HCT116 (cell line): ENCODE data around the gene SRGAP1. TPM values are rescaled to one million over a fixed set of nuclear protein-coding genes. Genes with fewer than 3 reads are reported as not detected.

ENCODE experiments used
- ATAC-seq: fragments of 200-7000 bp; cut with Tn5 transposase; 2 replicates; pipeline ENCODE4 v1.9.1; 2020; ENCODE audit warnings: mild to moderate bottlenecking, moderate library complexity
- BruUV-seq: library from RNA; stranded (reverse); fragments of 400-500 nt; replicated peaks from 2 replicates; lab custom pipeline; 2021; lab: Mats Ljungman, UMichigan
- CTCF ChIA-PET: fragments of 300-600 bp; sonication (Branson Sonifier 250); formaldehyde crosslinking; loops from one replicate; lab custom pipeline; 2021; ENCODE audit warnings: antibody characterized with exemption; lab: Charles Lee
- POLR2A ChIA-PET: fragments of 300-600, 350-600 bp; sonication (Branson Sonifier 250); formaldehyde crosslinking; loops from one replicate; lab custom pipeline; 2021; ENCODE audit warnings: antibody characterized with exemption; lab: Charles Lee
- RAD21 ChIA-PET, 2 experiments: fragments of 300-600 bp; sonication (Branson Sonifier 250); formaldehyde crosslinking; loops; one replicate each; lab custom pipeline; 2023; ENCODE audit warnings: low total read pairs in 2 of 2; ENCODE audit not compliant: uncharacterized antibody in 2 of 2, unreplicated experiment in 2 of 2, low non-redundant PET in 1 of 2; lab: Charles Lee
- DNase-seq: peaks from one replicate; pipeline ENCODE4 v3.0.0-alpha.2; 2010; ENCODE audit warnings: low read depth, low spot score
- H2AFZ ChIP-seq: fragments of 200-600 bp; shearing (Covaris generic), sonication (generic); 2 replicates; pipeline ENCODE4 v1.6.1; 2017; ENCODE audit warnings: low read depth, mixed run types, mixed read lengths, antibody characterized with exemption, low read length; ENCODE audit not compliant: poor library complexity, severe bottlenecking
- H3K27ac ChIP-seq: 2 replicates; pipeline ENCODE4 v1.5.1; 2012; ENCODE audit warnings: low read depth, low read length
- H3K27me3 ChIP-seq: fragments of 200-600 bp; sonication (generic); 2 replicates; pipeline ENCODE4 v1.6.1; 2016; ENCODE audit warnings: mixed run types, low read length, mixed read lengths; ENCODE audit not compliant: insufficient read depth
- H3K36me3 ChIP-seq, 2 experiments: fragments of 200-500 bp in 1 of 2; fragments of 200-600 bp in 1 of 2; sonication (Bioruptor generic) in 1 of 2; sonication (generic) in 1 of 2; 2 replicates each; pipeline versions ENCODE4 v1.5.1 to v1.6.1; 2014 to 2016; ENCODE audit warnings: low read length in 2 of 2, inconsistent platforms in 1 of 2, mixed read lengths in 1 of 2, mixed run types in 1 of 2; ENCODE audit not compliant: insufficient read depth in 2 of 2, control insufficient read depth in 1 of 2
- H3K4me1 ChIP-seq, 2 experiments: fragments of 200-600 bp in 1 of 2; sonication (generic) in 1 of 2; 2 replicates each; pipeline versions ENCODE4 v1.5.1 to v1.6.1; 2012 to 2017; ENCODE audit warnings: low read length in 2 of 2, inconsistent platforms in 1 of 2, mild to moderate bottlenecking in 1 of 2, mixed read lengths in 1 of 2, mixed run types in 1 of 2, moderate library complexity in 1 of 2; ENCODE audit not compliant: insufficient read depth in 2 of 2, control insufficient read depth in 1 of 2
- H3K4me2 ChIP-seq: fragments of 200-600 bp; sonication (generic); 2 replicates; pipeline ENCODE4 v1.6.1; 2017; ENCODE audit warnings: mixed run types, low read length, mixed read lengths
- H3K4me3 ChIP-seq, 2 experiments: fragments of 200-600 bp in 1 of 2; sonication (generic) in 1 of 2; replicated peaks in 1 of 2; 2 replicates each; pipeline ENCODE4 v1.5.1; 2011 to 2016; ENCODE audit warnings: low read length in 2 of 2, control low read depth in 1 of 2, low read depth in 1 of 2, mild to moderate bottlenecking in 1 of 2, mixed read lengths in 1 of 2, mixed run types in 1 of 2
- H3K79me2 ChIP-seq: fragments of 200-600 bp; sonication (generic); 2 replicates; pipeline ENCODE4 v1.6.1; 2017; ENCODE audit warnings: mild to moderate bottlenecking, mixed run types, low read length, moderate library complexity, mixed read lengths; ENCODE audit not compliant: insufficient read depth
- H3K9ac ChIP-seq: fragments of 200-600 bp; sonication (generic); 2 replicates; pipeline ENCODE4 v1.6.1; 2016; ENCODE audit warnings: low read length, mixed read lengths
- H3K9me2 ChIP-seq: fragments of 200-600 bp; sonication (generic), shearing (Covaris generic); 2 replicates; pipeline ENCODE4 v1.6.1; 2017; ENCODE audit warnings: mixed run types, mild to moderate bottlenecking, moderate library complexity; ENCODE audit not compliant: insufficient read depth
- H3K9me3 ChIP-seq, 2 experiments: fragments of 200-500 bp in 1 of 2; fragments of 200-600 bp in 1 of 2; sonication (Bioruptor generic) in 1 of 2; sonication (generic) in 1 of 2; 2 replicates each; pipeline ENCODE4 v1.6.1; 2014 to 2017; ENCODE audit warnings: low read length in 2 of 2, mixed read lengths in 2 of 2, inconsistent platforms in 1 of 2, low read depth in 1 of 2, mild to moderate bottlenecking in 1 of 2, mixed run types in 1 of 2, moderate library complexity in 1 of 2; ENCODE audit not compliant: control insufficient read depth in 1 of 2, insufficient read depth in 1 of 2
- H4K20me1 ChIP-seq: fragments of 200-600 bp; sonication (generic), shearing (Covaris generic); 2 replicates; pipeline ENCODE4 v1.6.1; 2017; ENCODE audit warnings: mixed run types, mild to moderate bottlenecking, moderate library complexity; ENCODE audit not compliant: insufficient read depth
- CBX3 ChIP-seq: IDR thresholded peaks from 2 replicates; pipeline ENCODE4 v1.6.1; 2012; ENCODE audit warnings: low read depth
- CEBPB ChIP-seq: IDR thresholded peaks from 2 replicates; pipeline ENCODE4 v1.6.1; 2012; ENCODE audit warnings: low read depth
- EGR1 ChIP-seq: IDR thresholded peaks from 2 replicates; pipeline ENCODE4 v1.6.1; 2012; ENCODE audit warnings: low read depth
- POLR2A ChIP-seq: IDR thresholded peaks from 2 replicates; pipeline ENCODE4 v1.7.0; 2011; ENCODE audit warnings: borderline replicate concordance; ENCODE audit not compliant: insufficient read depth, insufficient read length; ENCODE audit errors: extremely low read depth
- TCF7L2 ChIP-seq: IDR thresholded peaks from 2 replicates; pipeline ENCODE4 v1.7.0; 2011; ENCODE audit warnings: borderline replicate concordance, inconsistent platforms; ENCODE audit not compliant: insufficient read depth, insufficient read length; ENCODE audit errors: extremely low read depth
- intact Hi-C: fragments of 100-400 bp; cut with micrococcal nuclease; formaldehyde crosslinking; loops from 2 replicates; pipeline ENCODE4 v1.10.0; 2022
- total RNA-seq: library from RNA; stranded (reverse); gene quantifications from one replicate; pipeline ENCODE4 v1.2.1, GENCODE V29; 2021; ENCODE audit not compliant: unreplicated experiment
- TF ChIP-seq, protein P1 (sequence below), 3 experiments: fragments of 200-600 bp in 1 of 3; sonication (generic) in 1 of 3; IDR thresholded peaks in 2 of 3; conservative IDR thresholded peaks in 1 of 3; 2 replicates each; pipeline ENCODE4 v1.5.1; 2012 to 2017; ENCODE audit warnings: low read depth in 2 of 3, low read length in 2 of 3, antibody characterized with exemption in 1 of 3, borderline replicate concordance in 1 of 3, control low read depth in 1 of 3, mild to moderate bottlenecking in 1 of 3, mixed read lengths in 1 of 3, mixed run types in 1 of 3, moderate library complexity in 1 of 3; ENCODE audit not compliant: insufficient read depth in 1 of 3
- TF ChIP-seq, protein P2 (sequence below): IDR thresholded peaks from 2 replicates; pipeline ENCODE4 v1.6.1; 2012; ENCODE audit warnings: low read depth
- TF ChIP-seq, protein P3 (sequence below): IDR thresholded peaks from 2 replicates; pipeline ENCODE4 v1.6.1; 2012

Gene SRGAP1
- total RNA-seq, 1 experiment from 2014 or later, result 16.6 TPM

DNA sequence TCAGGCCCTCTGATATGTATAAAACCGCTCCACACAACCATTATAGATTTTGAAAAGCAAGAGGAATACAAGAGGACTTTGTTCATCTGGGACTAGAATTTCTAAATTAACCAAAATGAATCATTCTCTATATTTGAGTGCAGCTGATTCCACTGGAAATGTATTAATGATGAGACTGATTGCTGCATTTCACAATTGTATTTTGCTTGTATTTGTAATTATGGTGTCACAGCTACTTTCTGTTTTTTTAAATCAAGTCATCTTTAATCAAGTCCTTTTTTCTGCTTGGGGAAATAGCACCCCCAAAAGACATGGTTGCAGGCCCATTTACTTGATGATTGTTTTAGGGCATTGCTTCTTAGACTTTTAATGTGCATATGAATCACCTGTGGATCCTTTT is 215.2 kb downstream of the SRGAP1 start:
- Histone ChIP-seq H2AFZ (no peak overlapping the region), H3K27me3 (no peaks in the 10 kb centered on the region), H3K4me3 (no peak overlapping the region), H3K9ac (no peak overlapping the region), H4K20me1 (no peaks in the 10 kb centered on the region), H3K9me3 (no peaks in the 10 kb centered on the region), H3K9me2 (no peaks in the 10 kb centered on the region), H3K4me2 (no peak overlapping the region), H3K27ac (no peak overlapping the region), H3K36me3 (no peaks in the 10 kb centered on the region), H3K4me1 (no peaks in the 10 kb centered on the region), H3K79me2 (no peaks in the 10 kb centered on the region)
- ChIA-PET POLR2A (no interaction called here), CTCF (interaction anchor here (0.7 kb wide), 1 partner anchor 10 kb away, joined by 3 read pairs; no protein-coding TSS in a partner anchor), RAD21 (no interaction called here)
- ATAC-seq, result no peak
- BruUV-seq, result no TSS peak
- intact Hi-C loops, result no loop called here
- no peak for DNase-seq
- TF ChIP-seq CBX3 (no peak), EGR1 (no peak), TCF7L2 (no peak), CEBPB (no peak), POLR2A (no peak)
- TF ChIP-seq, protein P1, sequence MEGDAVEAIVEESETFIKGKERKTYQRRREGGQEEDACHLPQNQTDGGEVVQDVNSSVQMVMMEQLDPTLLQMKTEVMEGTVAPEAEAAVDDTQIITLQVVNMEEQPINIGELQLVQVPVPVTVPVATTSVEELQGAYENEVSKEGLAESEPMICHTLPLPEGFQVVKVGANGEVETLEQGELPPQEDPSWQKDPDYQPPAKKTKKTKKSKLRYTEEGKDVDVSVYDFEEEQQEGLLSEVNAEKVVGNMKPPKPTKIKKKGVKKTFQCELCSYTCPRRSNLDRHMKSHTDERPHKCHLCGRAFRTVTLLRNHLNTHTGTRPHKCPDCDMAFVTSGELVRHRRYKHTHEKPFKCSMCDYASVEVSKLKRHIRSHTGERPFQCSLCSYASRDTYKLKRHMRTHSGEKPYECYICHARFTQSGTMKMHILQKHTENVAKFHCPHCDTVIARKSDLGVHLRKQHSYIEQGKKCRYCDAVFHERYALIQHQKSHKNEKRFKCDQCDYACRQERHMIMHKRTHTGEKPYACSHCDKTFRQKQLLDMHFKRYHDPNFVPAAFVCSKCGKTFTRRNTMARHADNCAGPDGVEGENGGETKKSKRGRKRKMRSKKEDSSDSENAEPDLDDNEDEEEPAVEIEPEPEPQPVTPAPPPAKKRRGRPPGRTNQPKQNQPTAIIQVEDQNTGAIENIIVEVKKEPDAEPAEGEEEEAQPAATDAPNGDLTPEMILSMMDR (IDR thresholded peaks at IDR 0.05 in 2 of 3, conservative IDR thresholded peaks at IDR 0.05 in 1 of 3; ENCODE audit: borderline replicate concordance in 1 of 3, insufficient read depth in 1 of 3, low read depth in 2 of 3, low read length in 2 of 3), result no peak
- TF ChIP-seq, protein P2, sequence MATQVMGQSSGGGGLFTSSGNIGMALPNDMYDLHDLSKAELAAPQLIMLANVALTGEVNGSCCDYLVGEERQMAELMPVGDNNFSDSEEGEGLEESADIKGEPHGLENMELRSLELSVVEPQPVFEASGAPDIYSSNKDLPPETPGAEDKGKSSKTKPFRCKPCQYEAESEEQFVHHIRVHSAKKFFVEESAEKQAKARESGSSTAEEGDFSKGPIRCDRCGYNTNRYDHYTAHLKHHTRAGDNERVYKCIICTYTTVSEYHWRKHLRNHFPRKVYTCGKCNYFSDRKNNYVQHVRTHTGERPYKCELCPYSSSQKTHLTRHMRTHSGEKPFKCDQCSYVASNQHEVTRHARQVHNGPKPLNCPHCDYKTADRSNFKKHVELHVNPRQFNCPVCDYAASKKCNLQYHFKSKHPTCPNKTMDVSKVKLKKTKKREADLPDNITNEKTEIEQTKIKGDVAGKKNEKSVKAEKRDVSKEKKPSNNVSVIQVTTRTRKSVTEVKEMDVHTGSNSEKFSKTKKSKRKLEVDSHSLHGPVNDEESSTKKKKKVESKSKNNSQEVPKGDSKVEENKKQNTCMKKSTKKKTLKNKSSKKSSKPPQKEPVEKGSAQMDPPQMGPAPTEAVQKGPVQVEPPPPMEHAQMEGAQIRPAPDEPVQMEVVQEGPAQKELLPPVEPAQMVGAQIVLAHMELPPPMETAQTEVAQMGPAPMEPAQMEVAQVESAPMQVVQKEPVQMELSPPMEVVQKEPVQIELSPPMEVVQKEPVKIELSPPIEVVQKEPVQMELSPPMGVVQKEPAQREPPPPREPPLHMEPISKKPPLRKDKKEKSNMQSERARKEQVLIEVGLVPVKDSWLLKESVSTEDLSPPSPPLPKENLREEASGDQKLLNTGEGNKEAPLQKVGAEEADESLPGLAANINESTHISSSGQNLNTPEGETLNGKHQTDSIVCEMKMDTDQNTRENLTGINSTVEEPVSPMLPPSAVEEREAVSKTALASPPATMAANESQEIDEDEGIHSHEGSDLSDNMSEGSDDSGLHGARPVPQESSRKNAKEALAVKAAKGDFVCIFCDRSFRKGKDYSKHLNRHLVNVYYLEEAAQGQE, result no peak
- TF ChIP-seq, protein P3, sequence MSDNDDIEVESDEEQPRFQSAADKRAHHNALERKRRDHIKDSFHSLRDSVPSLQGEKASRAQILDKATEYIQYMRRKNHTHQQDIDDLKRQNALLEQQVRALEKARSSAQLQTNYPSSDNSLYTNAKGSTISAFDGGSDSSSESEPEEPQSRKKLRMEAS, result no peak
